Stimulated activated CD8-positive, alpha-beta memory T cell treated with anti-CD3 and anti-CD28 coated beads, Interleukin-4, amount 100 ng/mL, for 4 hours (primary cell): Measurements from ENCODE around the gene GEMIN7.

Experiments used
- DNase-seq, 2 donors: peaks; one replicate each; pipeline ENCODE4 v3.0.0-alpha.2; 2020; ENCODE audit warnings: low read depth in 2 of 2, low spot score in 1 of 2

GEMIN7 gene

DNA sequence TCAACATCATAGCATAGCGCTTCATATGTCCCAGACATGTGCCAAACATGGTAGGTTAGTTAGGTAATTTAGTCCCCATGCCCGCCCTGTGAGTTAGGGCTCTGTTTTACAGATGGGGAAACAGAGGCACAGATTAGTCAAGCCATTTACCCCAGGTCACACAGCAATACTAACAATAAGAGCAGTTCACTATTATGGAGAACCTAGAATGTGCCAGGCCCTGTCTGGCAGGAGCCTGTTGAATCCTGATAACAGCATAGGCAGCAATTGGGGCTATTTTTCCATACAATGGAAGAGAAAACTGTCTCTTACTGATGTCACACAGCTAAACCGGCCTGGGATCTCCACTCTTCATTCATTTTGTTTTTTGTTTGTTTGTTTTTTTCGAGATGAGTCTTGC lies 7.4 kb downstream of the GEMIN7 start:
- no peak for DNase-seq

DNA sequence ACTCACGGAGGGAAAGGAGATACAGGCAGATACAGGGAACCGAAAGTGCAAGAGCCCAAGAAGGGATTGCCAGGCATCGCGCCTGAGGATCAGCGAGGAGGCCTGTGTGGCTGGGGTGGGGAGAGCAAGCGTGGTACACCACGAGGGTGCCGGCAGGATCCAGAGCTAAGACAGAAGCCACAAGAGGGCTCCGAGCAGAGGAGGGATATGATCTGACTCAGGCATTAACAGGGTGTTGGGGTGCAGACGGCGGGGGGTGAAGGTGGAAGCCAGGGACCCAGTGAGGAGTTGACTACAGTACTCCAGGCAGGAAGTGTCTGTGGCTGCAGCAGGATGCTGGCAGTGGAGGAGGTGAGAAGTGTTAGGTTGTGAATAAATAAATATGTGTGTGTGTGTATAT lies 8.5 kb downstream of the GEMIN7 start:
- peak in 1 of 2 donors; percentile 50 for DNase-seq

DNA sequence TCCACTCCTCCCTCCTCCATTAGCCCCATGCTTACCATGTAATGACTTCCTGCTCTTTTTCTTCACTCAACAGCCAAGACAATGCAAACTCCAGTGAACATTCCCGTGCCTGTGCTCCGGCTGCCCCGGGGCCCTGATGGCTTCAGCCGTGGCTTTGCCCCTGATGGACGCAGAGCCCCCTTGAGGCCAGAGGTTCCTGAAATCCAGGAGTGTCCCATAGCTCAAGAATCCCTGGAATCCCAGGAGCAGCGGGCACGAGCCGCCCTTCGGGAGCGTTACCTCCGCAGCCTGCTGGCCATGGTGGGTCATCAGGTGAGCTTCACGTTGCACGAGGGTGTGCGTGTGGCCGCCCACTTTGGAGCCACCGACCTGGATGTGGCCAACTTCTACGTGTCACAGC lies 11.0 kb downstream of the GEMIN7 start:
- no peak for DNase-seq

DNA sequence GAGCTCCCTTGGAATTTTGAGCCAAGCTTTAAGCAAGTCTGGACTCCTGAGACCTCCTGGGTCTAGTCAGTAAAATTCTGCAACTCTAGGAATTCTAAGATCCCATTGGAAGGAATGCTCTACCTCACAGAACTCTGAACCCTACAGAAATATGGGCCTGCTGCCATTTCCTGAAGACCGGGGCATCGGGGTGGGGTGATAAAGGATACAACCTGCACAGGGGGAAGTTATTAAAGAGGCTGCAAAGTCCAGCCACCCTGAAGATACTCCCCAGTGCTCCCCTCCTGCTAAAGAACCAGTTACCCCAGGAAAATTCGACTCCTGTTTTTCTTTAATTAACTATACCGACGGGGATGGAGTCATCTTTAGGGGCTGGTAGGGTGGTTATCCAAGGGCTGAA lies 11.5 kb downstream of the GEMIN7 start:
- DNase-seq, result no peak

DNA sequence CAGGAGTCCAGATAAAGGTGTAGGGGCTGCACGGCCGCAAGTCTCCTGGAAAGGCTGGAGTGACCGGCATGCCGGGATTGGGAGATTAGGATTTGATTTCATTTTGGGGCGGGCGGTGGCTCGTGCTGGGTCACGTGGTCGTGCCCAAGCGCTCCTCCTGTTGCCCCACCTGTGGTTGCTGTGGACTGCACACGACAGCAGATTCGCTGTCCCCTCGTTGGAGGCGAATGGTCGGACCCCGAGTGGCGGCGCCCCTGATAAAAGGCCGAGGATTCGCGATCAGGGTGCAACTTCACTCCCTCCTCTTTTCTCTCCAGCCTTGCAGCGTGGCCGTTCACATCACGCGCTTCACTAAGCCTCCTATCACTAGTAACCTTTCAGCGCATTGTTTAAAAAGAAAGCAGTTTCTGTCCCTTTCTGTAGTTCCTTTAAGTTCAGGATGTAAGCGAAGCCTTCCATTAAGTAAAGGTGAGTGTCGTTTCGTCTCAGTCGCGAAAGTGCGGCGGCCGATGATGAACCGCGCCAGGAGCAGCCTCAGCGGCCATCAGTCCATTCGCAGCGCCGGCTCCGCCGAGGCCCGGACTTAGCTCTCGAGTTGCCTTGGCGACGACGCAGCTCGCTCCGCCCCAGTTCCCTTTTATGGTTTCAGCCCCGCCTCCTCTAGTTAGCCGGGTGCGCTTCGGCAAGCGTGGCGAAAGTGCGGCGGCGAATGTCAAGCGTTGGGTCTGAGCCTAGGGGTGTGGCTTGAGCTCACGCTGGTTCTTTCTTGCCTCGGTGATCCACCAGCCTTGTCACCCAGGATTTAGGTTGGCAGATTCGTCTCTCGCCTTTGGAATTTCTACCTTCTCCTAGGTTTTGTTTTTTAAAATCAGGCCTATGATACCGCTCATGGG lies 12.2 kb downstream of the GEMIN7 start:
- peak; percentile 93 to 97 for DNase-seq

DNA sequence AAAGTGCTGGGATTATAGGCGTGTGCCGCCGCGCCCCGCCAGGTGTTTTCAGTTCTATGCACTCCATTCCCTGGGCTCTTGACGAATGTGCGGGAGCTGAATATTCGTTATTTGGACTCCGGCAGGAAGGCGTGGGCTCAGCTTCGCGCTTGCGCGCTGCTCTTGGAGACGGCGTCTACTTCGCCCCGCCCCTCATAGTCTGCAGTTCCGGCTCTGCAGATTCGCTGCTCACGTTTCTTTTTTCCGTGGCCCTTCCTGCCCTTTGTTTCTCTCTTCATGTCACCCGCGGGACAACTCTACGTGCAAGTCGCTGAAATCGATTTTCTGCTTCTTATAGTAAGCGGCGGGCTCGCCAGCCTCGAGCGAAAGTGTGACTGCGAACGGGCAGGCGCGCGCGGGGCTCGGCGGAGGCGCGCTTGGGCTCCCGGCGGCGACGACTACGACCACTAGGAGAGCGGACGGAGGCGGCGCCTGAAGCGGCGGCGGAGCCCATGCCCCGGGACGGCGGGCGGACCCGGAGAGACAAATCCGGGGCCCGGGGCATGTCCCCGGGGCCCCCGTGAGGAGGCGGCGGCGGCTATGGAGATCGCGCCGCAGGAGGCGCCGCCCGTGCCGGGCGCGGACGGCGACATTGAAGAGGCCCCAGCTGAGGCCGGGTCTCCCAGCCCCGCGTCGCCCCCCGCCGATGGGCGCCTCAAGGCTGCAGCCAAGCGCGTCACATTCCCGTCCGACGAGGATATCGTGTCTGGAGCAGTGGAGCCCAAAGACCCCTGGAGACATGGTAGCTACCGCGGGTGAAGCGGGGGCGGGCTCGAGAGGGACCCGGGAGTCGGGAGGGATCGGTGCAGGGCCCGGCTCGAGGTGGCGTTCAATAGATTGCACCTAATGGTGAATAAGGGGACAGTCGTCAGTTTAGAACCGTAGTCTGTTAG lies 14.0 kb downstream of the GEMIN7 start, which contains the start of gene PPP1R37:
Gene PPP1R37 (plus strand): TSS at position 433 of the 932 bp plus-strand sequence. CDS start 147 bp downstream, at position 580.
- DNase-seq, result peak; percentile 83 to 87

DNA sequence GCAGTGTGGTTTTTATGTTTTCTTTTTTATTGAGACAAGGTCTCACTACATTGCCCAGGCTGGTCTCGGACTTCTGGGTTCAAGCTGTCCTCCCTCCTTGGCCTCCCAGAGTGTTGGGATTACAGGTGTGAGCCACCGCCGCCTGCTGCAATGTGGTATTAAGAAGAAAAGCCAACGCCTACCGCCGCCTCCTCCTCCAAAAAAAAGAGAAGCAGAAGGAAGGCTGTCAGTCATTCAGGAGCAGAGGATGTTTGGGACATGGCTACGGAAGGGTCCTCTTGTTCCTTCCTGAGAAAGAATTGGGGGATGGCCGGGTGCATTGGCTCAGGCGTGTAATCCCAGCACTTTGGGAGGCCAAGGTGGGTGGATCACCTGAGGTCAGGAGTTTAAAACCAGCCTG lies 15.1 kb downstream of the GEMIN7 start:
- DNase-seq, result no peak

DNA sequence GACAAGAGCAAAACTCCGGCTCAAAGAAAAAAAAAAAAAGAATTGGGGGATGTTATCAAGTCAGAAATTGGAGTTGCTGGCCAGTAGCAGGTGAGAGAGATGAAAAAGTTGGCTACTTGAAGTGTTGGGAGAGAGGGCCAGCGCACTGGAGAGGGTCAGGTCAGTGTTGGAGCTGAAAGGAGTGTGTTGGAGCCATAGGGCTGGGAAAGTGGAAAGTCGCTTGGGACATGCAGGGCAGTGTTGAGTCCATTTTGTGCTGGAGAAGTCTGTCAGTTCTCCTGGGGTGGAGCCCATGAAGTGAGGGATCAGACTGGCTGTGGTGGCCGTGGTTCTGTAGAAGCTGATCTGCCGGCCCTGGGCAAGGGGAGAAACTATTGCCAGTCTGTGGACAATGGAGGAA lies 15.6 kb downstream of the GEMIN7 start:
- DNase-seq, result no peak

DNA sequence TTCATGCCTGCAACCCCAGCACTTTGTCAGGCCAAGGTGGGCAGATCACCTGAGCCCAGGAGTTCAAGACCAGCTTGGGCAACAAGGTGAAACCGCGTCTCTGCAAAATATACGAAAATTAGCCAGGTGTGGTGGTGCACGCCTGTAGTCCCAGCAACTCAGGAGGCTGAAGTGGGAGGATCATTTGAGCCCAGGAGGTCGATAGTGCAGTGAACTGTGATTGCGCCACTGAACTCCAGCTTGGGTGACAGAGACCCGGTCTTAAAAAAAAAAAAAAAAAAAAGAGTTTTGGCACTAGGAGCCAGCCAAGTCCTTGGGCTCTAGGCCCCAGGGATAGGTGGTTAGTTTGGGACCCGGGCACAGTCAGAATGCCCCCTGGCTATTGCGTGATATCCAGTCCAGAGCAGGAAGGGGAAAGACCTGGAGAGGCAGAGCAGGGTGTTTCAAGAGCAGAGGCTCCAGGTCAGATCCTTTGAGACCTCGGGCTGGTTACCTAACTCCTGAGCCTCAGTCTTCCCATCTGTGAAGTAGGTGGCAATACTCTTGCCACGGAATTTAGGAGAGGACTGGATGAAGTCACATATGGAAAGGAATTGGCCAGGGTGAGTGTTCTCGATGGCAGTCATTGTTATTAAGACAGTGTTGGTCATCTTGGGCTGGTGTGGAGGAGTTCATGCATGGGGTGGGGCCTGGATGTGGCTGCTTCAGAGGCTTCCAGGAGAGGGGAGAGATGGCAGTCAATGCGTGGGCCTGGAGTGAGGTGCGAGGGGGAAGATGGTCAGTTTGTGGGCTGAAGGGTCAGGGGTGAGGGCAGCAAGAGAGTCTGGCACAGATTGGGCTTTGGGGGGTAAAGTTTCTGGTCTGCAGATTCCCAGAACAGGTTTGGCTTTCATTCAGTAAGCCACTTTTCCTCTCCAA lies 16.7 kb downstream of the GEMIN7 start:
- no peak for DNase-seq

DNA sequence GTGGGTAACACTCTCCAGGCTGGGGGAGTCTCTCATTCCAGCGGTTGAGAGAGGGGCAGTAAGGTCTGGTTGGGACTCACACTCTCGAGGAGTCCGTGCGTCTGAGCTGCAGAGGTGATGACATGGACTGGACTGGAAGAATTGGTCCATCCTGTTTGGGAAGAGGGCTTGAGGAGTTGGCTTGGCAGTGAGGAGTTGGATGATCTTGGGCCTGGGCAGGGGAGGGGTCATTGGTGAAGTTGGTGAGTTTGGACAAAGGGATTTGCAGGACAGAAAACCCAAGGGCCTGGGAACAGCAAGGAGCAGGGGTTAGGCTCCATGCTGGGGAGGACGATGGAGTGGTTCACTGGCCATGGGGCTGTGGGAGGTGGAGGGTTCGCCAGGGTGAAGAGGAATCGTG lies 17.6 kb downstream of the GEMIN7 start:
- no peak for DNase-seq

DNA sequence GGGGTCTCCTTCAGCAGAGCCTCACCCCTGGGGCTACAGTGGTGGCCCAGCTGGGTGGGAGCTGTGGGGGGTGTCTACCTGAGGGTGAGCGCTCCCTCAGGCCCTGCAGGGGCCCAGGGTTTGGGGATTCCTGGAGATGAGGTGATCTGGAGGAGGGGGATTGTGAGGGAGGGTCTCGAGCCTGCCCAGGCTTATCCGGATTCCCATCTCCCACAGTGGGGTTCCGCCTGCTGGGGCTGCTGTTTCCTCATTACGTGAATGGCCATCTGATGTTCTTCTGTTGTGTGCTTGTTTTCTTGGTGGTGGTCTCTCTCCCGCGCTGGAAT lies 18.4 kb downstream of the GEMIN7 start:
- DNase-seq, result no peak

DNA sequence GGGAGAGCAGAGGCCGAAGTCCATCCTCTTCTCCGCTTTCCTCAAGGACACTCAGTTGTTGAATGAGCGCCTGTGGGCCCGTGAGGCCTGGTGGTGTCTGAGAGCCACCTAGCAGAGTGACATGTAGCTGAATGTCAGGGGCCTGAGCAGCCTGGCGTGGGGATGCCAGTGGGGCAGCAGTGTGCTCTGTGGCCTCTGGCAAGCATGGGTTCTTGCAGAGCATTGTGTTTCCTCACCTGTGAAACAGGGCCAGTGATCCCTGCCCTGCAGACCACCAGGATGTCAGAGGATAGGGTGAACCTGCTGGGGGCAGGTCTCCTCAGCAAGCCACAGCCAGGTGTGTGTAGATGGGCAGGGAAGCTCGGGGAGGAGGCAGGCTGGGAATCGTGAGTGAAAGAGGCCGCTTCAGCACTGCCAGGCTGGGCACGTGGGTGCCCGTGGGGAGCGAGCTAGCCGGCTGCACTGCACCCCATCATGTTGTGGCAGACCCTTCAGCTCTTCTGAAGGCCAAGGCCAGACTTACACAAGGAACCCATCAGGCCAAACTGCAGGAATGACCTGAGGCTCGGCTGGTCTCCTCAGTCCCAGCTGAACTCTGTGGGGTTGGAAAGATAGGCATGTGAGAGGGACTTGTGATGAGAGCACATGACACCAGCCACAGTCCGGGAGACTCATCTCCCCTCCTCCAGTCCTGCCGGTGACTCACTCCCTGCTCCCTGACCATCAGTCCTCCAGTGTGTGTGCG lies 18.9 kb downstream of the GEMIN7 start:
- no peak for DNase-seq

DNA sequence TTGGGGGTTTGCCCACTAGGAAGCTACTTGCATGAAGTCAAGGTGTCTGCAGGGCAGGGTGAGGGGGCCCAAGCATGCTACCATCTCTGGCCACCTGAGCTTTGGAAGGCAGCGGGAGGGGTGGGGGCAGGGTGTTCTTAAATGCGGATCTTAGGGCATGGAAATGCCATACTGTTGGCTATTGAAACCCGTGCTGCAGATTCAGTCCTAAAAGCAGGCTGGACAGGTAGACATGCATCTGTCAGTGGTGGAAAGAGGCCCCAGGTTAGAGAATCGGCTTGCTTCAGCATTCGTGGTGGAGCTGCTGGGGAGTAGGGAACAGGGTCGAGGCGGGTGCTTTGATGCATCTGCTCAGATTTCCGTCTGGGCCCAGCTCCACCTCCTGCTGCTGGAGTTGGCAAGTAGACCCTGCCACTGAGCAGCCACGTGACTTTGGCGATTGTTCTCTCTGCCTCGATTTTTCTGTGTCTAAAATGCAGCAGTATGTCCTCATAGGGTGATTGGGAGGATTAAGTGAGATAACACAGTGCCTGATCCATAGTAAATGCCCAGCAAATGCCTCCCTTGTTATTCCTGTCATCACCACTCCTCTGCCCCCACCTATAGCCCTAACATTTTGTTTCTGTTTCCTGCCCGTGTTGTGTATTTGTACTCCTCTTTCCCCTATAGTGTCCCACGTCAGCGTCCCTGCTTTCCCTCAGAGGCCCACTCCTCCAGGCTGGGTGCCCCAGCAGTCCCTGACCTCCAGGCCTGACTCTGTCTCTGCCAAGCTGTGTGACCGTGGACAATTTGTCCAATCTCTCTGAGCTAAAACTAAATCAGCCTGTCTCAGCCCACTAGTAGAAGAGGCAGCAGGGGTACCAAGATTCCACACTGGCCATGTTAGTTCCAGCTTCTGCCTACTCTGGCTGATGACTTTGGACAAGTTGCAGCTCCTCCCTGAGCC lies 19.7 kb downstream of the GEMIN7 start:
- no peak for DNase-seq

DNA sequence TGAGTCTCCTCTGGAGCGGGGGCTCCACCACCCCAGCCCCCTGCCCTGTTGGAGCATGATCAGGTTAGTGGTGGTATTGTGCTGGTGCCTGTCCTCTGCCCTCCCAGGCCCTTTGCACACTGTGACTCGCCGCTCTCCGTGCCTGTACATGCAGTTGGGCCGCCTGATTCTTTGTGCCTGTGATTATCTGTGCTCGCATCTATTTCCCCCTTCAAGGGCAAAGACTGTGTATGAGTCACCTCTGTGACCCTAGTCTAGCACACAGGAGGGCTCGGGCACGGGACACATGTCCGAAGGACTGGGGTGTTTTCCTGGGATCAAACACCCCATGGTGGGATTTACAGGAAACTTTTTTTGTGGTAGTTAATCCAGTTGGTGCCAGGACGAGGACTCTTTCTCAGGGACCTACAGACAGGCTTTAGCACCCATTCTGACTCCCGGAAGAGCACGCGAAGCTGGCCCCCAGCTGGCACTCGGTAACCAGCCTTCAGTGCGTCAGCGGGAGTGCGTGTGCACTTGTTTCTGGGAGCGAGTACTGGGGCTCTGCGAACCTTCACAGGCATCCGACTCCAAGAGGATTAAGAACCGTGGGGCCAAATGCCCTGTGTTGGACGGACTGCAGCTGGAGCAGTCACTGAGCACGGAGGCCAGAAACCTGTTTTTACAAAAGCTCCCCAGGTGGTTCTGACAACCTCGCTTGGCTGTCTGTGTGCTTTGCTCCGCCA lies 20.6 kb downstream of the GEMIN7 start:
- DNase-seq, result no peak

DNA sequence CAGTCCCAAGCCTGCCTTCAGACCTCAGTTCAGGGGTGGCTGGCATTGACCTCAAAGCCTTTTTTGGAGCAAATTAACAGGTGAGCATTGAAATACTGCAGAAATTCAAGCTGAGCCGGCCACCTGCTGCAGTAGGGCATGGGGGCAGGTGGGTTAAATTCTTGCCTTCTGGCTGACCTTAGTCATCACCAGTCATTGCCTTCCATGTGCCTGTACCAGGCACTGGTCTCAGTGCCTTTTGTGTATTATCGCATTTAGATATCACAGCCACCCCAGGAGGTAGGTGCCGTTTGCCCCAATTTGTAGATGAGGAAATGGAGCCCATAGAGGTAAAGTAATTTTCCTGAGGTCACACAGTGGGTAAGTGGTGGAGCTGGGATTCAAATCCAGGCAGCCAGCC lies 21.1 kb downstream of the GEMIN7 start:
- DNase-seq, result no peak

DNA sequence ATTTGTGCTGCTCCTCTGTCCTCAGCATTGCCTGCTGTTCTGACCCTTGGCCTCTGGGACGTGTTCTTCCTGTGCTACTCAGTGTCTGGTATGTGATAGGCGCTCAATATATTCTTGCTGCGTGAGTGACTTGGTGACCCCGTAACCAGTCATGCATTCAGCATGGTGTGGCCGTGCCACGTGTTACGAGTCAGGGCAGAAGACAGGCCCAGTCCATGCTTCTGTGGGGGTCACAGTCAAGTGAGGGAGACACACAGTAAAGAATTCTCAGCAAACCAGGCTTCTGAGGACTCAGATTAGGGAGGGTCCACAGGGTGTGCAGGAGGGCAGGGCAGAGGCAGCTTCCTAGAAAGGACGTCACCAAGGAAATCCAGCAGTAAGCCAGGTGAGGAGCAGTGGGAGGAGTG lies 21.8 kb downstream of the GEMIN7 start:
- no peak for DNase-seq

DNA sequence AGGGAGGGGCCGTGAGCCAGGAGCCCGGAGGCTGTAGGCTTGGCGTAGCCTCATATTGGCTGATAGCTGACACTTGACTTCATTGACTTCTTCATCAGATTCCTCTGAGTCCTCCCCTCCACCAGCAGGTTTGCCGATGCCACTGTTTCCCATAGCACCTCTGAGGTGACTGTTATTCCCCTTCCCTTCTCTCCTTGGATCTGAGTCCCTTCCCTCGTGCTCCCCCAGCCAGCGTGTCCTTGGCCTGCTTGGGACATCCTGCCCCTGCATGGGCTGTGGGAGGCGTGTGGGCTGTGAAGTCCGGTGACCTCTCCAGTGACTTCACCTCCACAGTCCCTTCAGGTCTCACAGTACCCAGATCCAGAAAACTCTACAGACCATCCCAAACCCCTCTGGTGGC lies 22.7 kb downstream of the GEMIN7 start:
- DNase-seq, result no peak

DNA sequence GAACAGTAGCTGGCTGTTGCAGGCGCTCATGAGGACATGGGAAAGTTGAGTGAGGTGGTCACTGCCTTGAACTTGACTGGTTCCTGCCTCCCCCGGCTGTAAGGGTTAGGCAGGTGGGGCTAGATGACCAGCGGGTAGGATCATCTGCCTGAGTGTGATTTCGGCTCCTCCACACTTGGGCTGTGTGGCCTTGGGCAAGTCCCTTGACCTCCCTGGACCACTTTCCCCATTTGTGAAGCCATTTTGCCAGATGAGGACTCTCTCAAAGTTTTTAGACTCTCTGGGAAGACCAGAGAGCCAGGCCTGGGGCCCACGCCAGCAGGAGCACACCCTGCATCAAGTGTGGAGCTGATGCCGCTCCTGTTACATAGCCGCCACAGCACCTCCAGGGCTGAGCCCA lies 23.4 kb downstream of the GEMIN7 start:
- DNase-seq, result no peak

DNA sequence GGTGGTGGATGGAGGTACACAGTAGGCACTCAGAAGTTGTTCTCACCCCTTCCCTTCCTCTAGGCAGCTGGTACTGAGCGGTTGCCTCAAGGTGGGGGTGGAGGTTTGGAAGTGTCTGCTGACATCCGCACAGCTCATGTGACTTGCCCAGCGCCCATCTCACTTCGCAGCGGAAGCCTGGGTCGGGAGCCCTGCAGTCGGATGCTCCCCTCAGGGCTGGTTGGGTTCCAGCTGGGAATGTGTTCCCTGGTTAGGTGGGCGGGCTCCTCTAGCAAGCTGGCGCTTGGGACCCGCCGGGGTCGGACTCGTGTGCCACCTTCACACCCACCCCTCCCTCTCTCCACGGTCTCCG lies 24.1 kb downstream of the GEMIN7 start:
- no peak for DNase-seq
